Neural progenitor cell (in vitro differentiated cells): ENCODE data around the gene CCNY. TPM values are rescaled to one million over a fixed set of nuclear protein-coding genes. Genes with fewer than 3 reads are reported as not detected.

ENCODE experiments used
- DNase-seq: peaks from one replicate; pipeline ENCODE4 v3.0.0-alpha.2; 2016; ENCODE audit warnings: low spot score
- H2AFZ ChIP-seq: fragments of 200-600 bp; sonication (generic); replicated peaks from 2 replicates; pipeline ENCODE4 v1.6.1; 2016; ENCODE audit warnings: antibody characterized with exemption
- H3F3A ChIP-seq: fragments of 200-600 bp; sonication (generic); 2 replicates; pipeline ENCODE4 v1.6.1; 2016; ENCODE audit warnings: antibody characterized with exemption, low read depth
- H3K27ac ChIP-seq: fragments of 200-600 bp; sonication (generic); 2 replicates; pipeline ENCODE4 v1.5.1; 2016; ENCODE audit warnings: mild to moderate bottlenecking
- H3K27me3 ChIP-seq: fragments of 200-600 bp; sonication (generic); 2 replicates; pipeline ENCODE4 v1.6.1; 2016; ENCODE audit warnings: mild to moderate bottlenecking, moderate library complexity
- H3K36me3 ChIP-seq: fragments of 200-600 bp; sonication (generic); 2 replicates; pipeline ENCODE4 v1.5.1; 2016
- H3K4me1 ChIP-seq: fragments of 200-600 bp; sonication (generic); 2 replicates; pipeline ENCODE4 v1.6.1; 2016; ENCODE audit warnings: mixed run types
- H3K4me2 ChIP-seq: fragments of 200-600 bp; sonication (generic); 2 replicates; pipeline ENCODE4 v1.6.1; 2016
- H3K4me3 ChIP-seq: fragments of 200-600 bp; sonication (generic); 2 replicates; pipeline ENCODE4 v1.5.1; 2016
- H3K79me2 ChIP-seq: fragments of 200-600 bp; sonication (generic); 2 replicates; pipeline ENCODE4 v1.6.1; 2016; ENCODE audit warnings: low read depth
- H3K9ac ChIP-seq: fragments of 200-600 bp; sonication (generic); 2 replicates; pipeline ENCODE4 v1.6.1; 2016
- H3K9me3 ChIP-seq: fragments of 200-600 bp; sonication (generic); 2 replicates; pipeline ENCODE4 v1.5.1; 2016; ENCODE audit warnings: low read depth
- H4K20me1 ChIP-seq: fragments of 200-600 bp; sonication (generic); 2 replicates; pipeline ENCODE4 v1.6.1; 2016; ENCODE audit warnings: low read depth
- H3K27ac Mint-ChIP-seq: 3 replicates; pipeline ENCODE4 v1.8.0; 2021; ENCODE audit warnings: mixed read lengths
- H3K27me3 Mint-ChIP-seq: 2 replicates; pipeline ENCODE4 v1.8.0; 2022; ENCODE audit warnings: low read depth, mild to moderate bottlenecking, inconsistent platforms, moderate library complexity, mixed read lengths; ENCODE audit not compliant: insufficient read depth
- H3K36me3 Mint-ChIP-seq: 3 replicates; pipeline ENCODE4 v1.8.0; 2021; ENCODE audit warnings: mixed read lengths
- H3K4me1 Mint-ChIP-seq: 3 replicates; pipeline ENCODE4 v1.8.0; 2021; ENCODE audit warnings: mixed read lengths
- H3K4me3 Mint-ChIP-seq: 3 replicates; pipeline ENCODE4 v1.8.0; 2021; ENCODE audit warnings: mild to moderate bottlenecking, moderate library complexity, mixed read lengths
- H3K9me3 Mint-ChIP-seq: 3 replicates; pipeline ENCODE4 v1.8.0; 2020; ENCODE audit warnings: mixed read lengths
- CTCF ChIP-seq: fragments of 200-600 bp; sonication (generic); IDR thresholded peaks from 2 replicates; pipeline ENCODE4 v1.5.1; 2017; ENCODE audit warnings: antibody characterized with exemption, mild to moderate bottlenecking
- EZH2 ChIP-seq: fragments of 200-600 bp; sonication (generic); IDR thresholded peaks from 2 replicates; pipeline ENCODE4 v1.6.1; 2017; ENCODE audit warnings: antibody characterized with exemption, mild to moderate bottlenecking, moderate library complexity
- EZH2phosphoT487 ChIP-seq: fragments of 200-600 bp; sonication (generic); IDR thresholded peaks from 2 replicates; pipeline ENCODE4 v1.6.1; 2017; ENCODE audit warnings: antibody characterized with exemption
- total RNA-seq: library from RNA; depleted of rRNA; stranded (reverse); fragments of >200 nt; gene quantifications from 2 replicates; pipeline ENCODE4 v1.2.3, GENCODE V29; 2015; ENCODE audit warnings: low replicate concordance

Gene CCNY
- total RNA-seq, 1 donor from 2014 or later = 46.7 TPM

GRCh38 chr10:35470248-35470924 lies 134.1 kb downstream of the CCNY start:
- no peaks in the 10 kb centered on the region for H3K36me3 ChIP-seq
- H3K4me3 ChIP-seq = no peak overlapping the region
- Mint-ChIP-seq H3K27me3 (peaks cover 2% of the 10 kb centered on the region), H3K4me1 (peaks cover 48% of the 10 kb centered on the region), H3K4me3 (no peak overlapping the region), H3K27ac (peak overlapping the region; percentile 78), H3K9me3 (peaks cover 4% of the 10 kb centered on the region), H3K36me3 (peaks cover 3% of the 10 kb centered on the region)
- DNase-seq = peak; percentile 75
- no peaks in the 10 kb centered on the region for H3K9me3 ChIP-seq
- no peak overlapping the region for H2AFZ ChIP-seq
- H3K27ac ChIP-seq = peak overlapping the region; percentile 62
- peaks cover 19% of the 10 kb centered on the region for H3F3A ChIP-seq
- no peak overlapping the region for H3K9ac ChIP-seq
- peaks cover 40% of the 10 kb centered on the region for H3K4me1 ChIP-seq
- peak overlapping the region; percentile 56 for H3K4me2 ChIP-seq
- H3K79me2 ChIP-seq = peaks cover 82% of the 10 kb centered on the region
- H3K27me3 ChIP-seq = no peaks in the 10 kb centered on the region
- H4K20me1 ChIP-seq = peaks cover 61% of the 10 kb centered on the region
- TF ChIP-seq EZH2phosphoT487 (no peak), CTCF (no peak), EZH2 (no peak)

GRCh38 chr10:35470925-35471315 lies 134.6 kb downstream of the CCNY start:
- peaks cover 76% of the 10 kb centered on the region for H3K79me2 ChIP-seq
- Mint-ChIP-seq H3K4me1 (peaks cover 48% of the 10 kb centered on the region), H3K36me3 (peaks cover 3% of the 10 kb centered on the region), H3K9me3 (peaks cover 4% of the 10 kb centered on the region), H3K4me3 (no peak overlapping the region), H3K27me3 (peaks cover 2% of the 10 kb centered on the region), H3K27ac (no peak overlapping the region)
- H3K4me2 ChIP-seq = peak overlapping the region; percentile 56
- H2AFZ ChIP-seq = no peak overlapping the region
- H3F3A ChIP-seq = peaks cover 19% of the 10 kb centered on the region
- H3K9me3 ChIP-seq = no peaks in the 10 kb centered on the region
- no peak overlapping the region for H3K4me3 ChIP-seq
- DNase-seq = no peak
- no peaks in the 10 kb centered on the region for H3K27me3 ChIP-seq
- H3K9ac ChIP-seq = no peak overlapping the region
- TF ChIP-seq EZH2phosphoT487 = no peak
- no peak for TF ChIP-seq CTCF
- no peak for TF ChIP-seq EZH2
- no peaks in the 10 kb centered on the region for H3K36me3 ChIP-seq
- peak overlapping the region; percentile 62 for H3K27ac ChIP-seq
- H3K4me1 ChIP-seq = peaks cover 35% of the 10 kb centered on the region
- peaks cover 56% of the 10 kb centered on the region for H4K20me1 ChIP-seq

- H3K4me1 Mint-ChIP-seq = peaks cover 48% of the 10 kb centered on the region
- Histone ChIP-seq H4K20me1 (peaks cover 51% of the 10 kb centered on the region), H3K4me1 (peaks cover 30% of the 10 kb centered on the region)
Observed at GRCh38 chr10:35471435-35471834, 135.1 kb downstream of the CCNY start.

More at GRCh38 chr10:35471435-35471834, 135.1 kb downstream of the CCNY start:
- Histone ChIP-seq H2AFZ (no peak overlapping the region), H3K36me3 (no peaks in the 10 kb centered on the region), H3F3A (peaks cover 19% of the 10 kb centered on the region), H3K27ac (peak overlapping the region; percentile 62), H3K4me2 (peak overlapping the region; percentile 56), H3K4me3 (no peak overlapping the region), H3K9ac (no peak overlapping the region), H3K9me3 (no peaks in the 10 kb centered on the region), H3K27me3 (no peaks in the 10 kb centered on the region), H3K79me2 (peaks cover 71% of the 10 kb centered on the region)
- H3K4me3 Mint-ChIP-seq = no peak overlapping the region
- H3K9me3 Mint-ChIP-seq = peaks cover 8% of the 10 kb centered on the region
- TF ChIP-seq CTCF (no peak), EZH2 (no peak), EZH2phosphoT487 (no peak)
- no peak overlapping the region for H3K27ac Mint-ChIP-seq
- no peak for DNase-seq
- peaks cover 3% of the 10 kb centered on the region for H3K36me3 Mint-ChIP-seq
- H3K27me3 Mint-ChIP-seq = peaks cover 2% of the 10 kb centered on the region
